ENCODE results near the gene RAB33A.

DNA sequence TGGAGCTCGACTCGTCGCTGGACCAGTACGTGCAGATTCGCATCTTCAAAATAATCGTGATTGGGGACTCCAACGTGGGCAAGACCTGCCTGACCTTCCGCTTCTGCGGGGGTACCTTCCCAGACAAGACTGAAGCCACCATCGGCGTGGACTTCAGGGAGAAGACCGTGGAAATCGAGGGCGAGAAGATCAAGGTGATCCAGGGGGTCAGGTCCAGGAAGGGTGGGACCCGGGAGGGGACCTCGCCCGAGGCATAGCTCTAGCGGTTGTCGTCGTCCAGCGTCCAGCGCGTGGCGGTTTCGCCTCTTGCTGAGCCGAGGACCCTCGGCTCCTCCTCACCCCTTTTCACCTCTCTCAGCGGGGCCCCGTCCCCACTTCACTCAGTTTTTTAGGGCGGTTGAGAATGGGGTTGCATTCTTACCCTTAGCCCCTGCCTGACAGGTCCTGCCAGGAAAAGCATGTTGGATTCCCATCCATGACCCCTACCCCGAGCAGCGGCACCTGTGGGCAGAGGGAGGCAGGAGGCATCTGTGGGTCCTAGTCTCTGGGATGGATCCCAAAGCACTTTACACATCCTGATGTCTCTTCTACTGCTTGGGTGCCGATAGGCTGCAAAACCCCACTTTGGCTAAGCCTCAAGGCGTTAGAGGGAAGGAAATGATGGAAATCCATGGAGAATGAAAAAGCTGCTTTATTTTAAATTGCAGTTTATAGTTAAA lies 524 bp downstream of the RAB33A start:
- TF ChIP-seq, protein P1, sequence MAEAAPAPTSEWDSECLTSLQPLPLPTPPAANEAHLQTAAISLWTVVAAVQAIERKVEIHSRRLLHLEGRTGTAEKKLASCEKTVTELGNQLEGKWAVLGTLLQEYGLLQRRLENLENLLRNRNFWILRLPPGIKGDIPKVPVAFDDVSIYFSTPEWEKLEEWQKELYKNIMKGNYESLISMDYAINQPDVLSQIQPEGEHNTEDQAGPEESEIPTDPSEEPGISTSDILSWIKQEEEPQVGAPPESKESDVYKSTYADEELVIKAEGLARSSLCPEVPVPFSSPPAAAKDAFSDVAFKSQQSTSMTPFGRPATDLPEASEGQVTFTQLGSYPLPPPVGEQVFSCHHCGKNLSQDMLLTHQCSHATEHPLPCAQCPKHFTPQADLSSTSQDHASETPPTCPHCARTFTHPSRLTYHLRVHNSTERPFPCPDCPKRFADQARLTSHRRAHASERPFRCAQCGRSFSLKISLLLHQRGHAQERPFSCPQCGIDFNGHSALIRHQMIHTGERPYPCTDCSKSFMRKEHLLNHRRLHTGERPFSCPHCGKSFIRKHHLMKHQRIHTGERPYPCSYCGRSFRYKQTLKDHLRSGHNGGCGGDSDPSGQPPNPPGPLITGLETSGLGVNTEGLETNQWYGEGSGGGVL (tag by site-specific recombination; IDR thresholded peaks at IDR 0.05): no peak
- TF ChIP-seq, protein P2, sequence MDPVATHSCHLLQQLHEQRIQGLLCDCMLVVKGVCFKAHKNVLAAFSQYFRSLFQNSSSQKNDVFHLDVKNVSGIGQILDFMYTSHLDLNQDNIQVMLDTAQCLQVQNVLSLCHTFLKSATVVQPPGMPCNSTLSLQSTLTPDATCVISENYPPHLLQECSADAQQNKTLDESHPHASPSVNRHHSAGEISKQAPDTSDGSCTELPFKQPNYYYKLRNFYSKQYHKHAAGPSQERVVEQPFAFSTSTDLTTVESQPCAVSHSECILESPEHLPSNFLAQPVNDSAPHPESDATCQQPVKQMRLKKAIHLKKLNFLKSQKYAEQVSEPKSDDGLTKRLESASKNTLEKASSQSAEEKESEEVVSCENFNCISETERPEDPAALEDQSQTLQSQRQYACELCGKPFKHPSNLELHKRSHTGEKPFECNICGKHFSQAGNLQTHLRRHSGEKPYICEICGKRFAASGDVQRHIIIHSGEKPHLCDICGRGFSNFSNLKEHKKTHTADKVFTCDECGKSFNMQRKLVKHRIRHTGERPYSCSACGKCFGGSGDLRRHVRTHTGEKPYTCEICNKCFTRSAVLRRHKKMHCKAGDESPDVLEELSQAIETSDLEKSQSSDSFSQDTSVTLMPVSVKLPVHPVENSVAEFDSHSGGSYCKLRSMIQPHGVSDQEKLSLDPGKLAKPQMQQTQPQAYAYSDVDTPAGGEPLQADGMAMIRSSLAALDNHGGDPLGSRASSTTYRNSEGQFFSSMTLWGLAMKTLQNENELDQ (tag by site-specific recombination; IDR thresholded peaks at IDR 0.05; ENCODE audit: low read depth): no peak
